B cell (primary cell): Measurements from ENCODE around the gene MEPCE. TPM values are rescaled to one million over a fixed set of nuclear protein-coding genes. Genes with fewer than 3 reads are reported as not detected.
A peak's percentile ranks its signal among the peaks of the same experiment; 100 is the strongest.

Experiments
- ATAC-seq: fragments of 200-7000 bp; cut with Tn5 transposase; one replicate; pipeline ENCODE4 v1.10.0; 2021; ENCODE audit warnings: low read depth, mild to moderate bottlenecking, moderate number of reproducible peaks, moderate library complexity
- CTCF ChIA-PET: fragments of 350-600 bp; sonication (Branson Sonifier 250); formaldehyde crosslinking; loops from one replicate; lab custom pipeline; 2021; ENCODE audit warnings: antibody characterized with exemption, inconsistent platforms; lab: Charles Lee
- POLR2A ChIA-PET: fragments of 350-600 bp; sonication (Branson Sonifier 250); formaldehyde crosslinking; loops from one replicate; lab custom pipeline; 2021; ENCODE audit warnings: antibody characterized with exemption; lab: Charles Lee
- DNase-seq: peaks from one replicate; pipeline ENCODE4 v3.0.0; 2013
- H2AFZ ChIP-seq: 2 replicates; pipeline ENCODE4 v1.6.1; 2012; ENCODE audit warnings: mild to moderate bottlenecking, low read depth, low read length; ENCODE audit not compliant: insufficient read depth, poor library complexity, severe bottlenecking
- H3K27ac ChIP-seq, 2 donors: 1 replicate in 1 of 2; 2 replicates in 1 of 2; pipeline ENCODE4 v1.5.1; 2012 to 2013; ENCODE audit warnings: low read length in 2 of 2, mild to moderate bottlenecking in 2 of 2, moderate library complexity in 1 of 2
- H3K27me3 ChIP-seq, 4 experiments: fragments of 200-600 bp in 1 of 4; sonication (generic) in 1 of 4; replicated peaks in 1 of 4; 1 replicate in 2 of 4; 2 replicates in 2 of 4; pipeline versions ENCODE4 v1.6.1 to v1.7.0; 2013 to 2016; ENCODE audit warnings: low read length in 3 of 4, mild to moderate bottlenecking in 2 of 4, mixed read lengths in 1 of 4, moderate library complexity in 1 of 4; ENCODE audit not compliant: insufficient read depth in 4 of 4, control insufficient read depth in 3 of 4; ENCODE audit errors: control extremely low read depth in 1 of 4
- H3K36me3 ChIP-seq, 2 experiments: replicated peaks in 1 of 2; 1 replicate in 1 of 2; 2 replicates in 1 of 2; pipeline versions ENCODE4 v1.6.1 to v1.7.1; 2013; ENCODE audit warnings: low read length in 1 of 2; ENCODE audit not compliant: insufficient read depth in 2 of 2, control insufficient read depth in 1 of 2; ENCODE audit errors: control extremely low read depth in 1 of 2, extremely low read depth in 1 of 2
- H3K4me1 ChIP-seq, 2 donors: fragments of 200-600 bp in 1 of 2; sonication (generic) in 1 of 2; 1 replicate in 1 of 2; 2 replicates in 1 of 2; pipeline versions ENCODE4 v1.5.1 to v1.6.1; 2013 to 2017; ENCODE audit warnings: low read length in 2 of 2; ENCODE audit not compliant: control insufficient read depth in 2 of 2, insufficient read depth in 2 of 2
- H3K4me2 ChIP-seq: replicated peaks from 2 replicates; pipeline ENCODE3; 2012; ENCODE audit warnings: mild to moderate bottlenecking, low read depth, low read length; ENCODE audit not compliant: poor library complexity, severe bottlenecking
- H3K4me3 ChIP-seq, 5 experiments: fragments of 200-600 bp in 1 of 5; sonication (generic) in 1 of 5; 1 replicate in 3 of 5; 2 replicates in 2 of 5; pipeline versions ENCODE4 v1.5.1 to v1.7.0; 2011 to 2016; ENCODE audit warnings: low read length in 4 of 5, mild to moderate bottlenecking in 4 of 5, low read depth in 2 of 5, control low read depth in 1 of 5, moderate library complexity in 1 of 5; ENCODE audit not compliant: insufficient read depth in 1 of 5; ENCODE audit errors: control extremely low read depth in 1 of 5, extremely low read depth in 1 of 5
- H3K79me2 ChIP-seq: fragments of 200-600 bp; sonication (generic); one replicate; pipeline ENCODE4 v1.6.0; 2016; ENCODE audit warnings: low read length; ENCODE audit not compliant: control insufficient read depth, insufficient read depth
- H3K9ac ChIP-seq: fragments of 200-600 bp; sonication (generic); 2 replicates; pipeline ENCODE4 v1.6.1; 2017; ENCODE audit warnings: mild to moderate bottlenecking, low read length, moderate library complexity
- H3K9me3 ChIP-seq, 3 donors: one replicate each; pipeline versions ENCODE4 v1.6.1 to v1.7.1; 2013; ENCODE audit warnings: low read length in 2 of 3; ENCODE audit not compliant: control insufficient read depth in 2 of 3, insufficient read depth in 1 of 3; ENCODE audit errors: control extremely low read depth in 1 of 3
- H4K20me1 ChIP-seq: 2 replicates; pipeline ENCODE4 v1.6.0; 2012; ENCODE audit warnings: mild to moderate bottlenecking, low read length; ENCODE audit not compliant: insufficient read depth, control insufficient read depth, poor library complexity, severe bottlenecking
- H3K27ac Mint-ChIP-seq: one replicate; pipeline ENCODE4 v1.8.0; 2021; ENCODE audit warnings: mixed read lengths
- H3K27me3 Mint-ChIP-seq: one replicate; pipeline ENCODE4 v1.8.0; 2021; ENCODE audit warnings: mixed read lengths
- H3K4me1 Mint-ChIP-seq: one replicate; pipeline ENCODE4 v1.8.0; 2021; ENCODE audit warnings: mixed read lengths
- H3K4me3 Mint-ChIP-seq: one replicate; pipeline ENCODE4 v1.8.0; 2021; ENCODE audit warnings: mixed read lengths
- H3K9me3 Mint-ChIP-seq: one replicate; pipeline ENCODE4 v1.8.0; 2022; ENCODE audit warnings: mixed read lengths; ENCODE audit not compliant: insufficient read depth
- CTCF ChIP-seq: fragments of 200-600 bp; IDR thresholded peaks from one replicate; pipeline ENCODE4 v1.8.0; 2022; ENCODE audit warnings: antibody characterized with exemption, mild to moderate bottlenecking
- EZH2 ChIP-seq: IDR thresholded peaks from 2 replicates; pipeline ENCODE4 v1.6.1; 2012; ENCODE audit warnings: borderline replicate concordance, low read depth, mild to moderate bottlenecking, moderate library complexity, low read length; ENCODE audit not compliant: insufficient read depth, poor library complexity, severe bottlenecking
- WGBS: methylation state at CpG from one replicate; pipeline ENCODE4 v1.1.5; 2013; ENCODE audit warnings: missing lambda C conversion rate; ENCODE audit not compliant: insufficient coverage; 5-methylcytosine and 5-hydroxymethylcytosine counted together
- intact Hi-C: fragments of 100-400 bp; cut with micrococcal nuclease; formaldehyde crosslinking; loops from one replicate; pipeline ENCODE4 v1.10.0; 2022
- polyA plus RNA-seq: library from polyadenylated mRNA; depleted of rRNA; stranded (reverse); fragments of >200 nt; gene quantifications from 2 replicates; pipeline ENCODE4 v1.2.3, GENCODE V29; 2012
- total RNA-seq, 2 donors: library from RNA; stranded (reverse); fragments of 120-200 nt in 1 of 2; gene quantifications; 1 replicate in 1 of 2; 2 replicates in 1 of 2; pipeline versions ENCODE4 v1.2.3 to v1.2.4, GENCODE V29; 2013 to 2022

MEPCE gene
- total and polyA plus RNA-seq, 2 donors (not counting 1 experiment from before 2014, with no cell fraction given) = 54.5 to 90.6 TPM

DNA sequence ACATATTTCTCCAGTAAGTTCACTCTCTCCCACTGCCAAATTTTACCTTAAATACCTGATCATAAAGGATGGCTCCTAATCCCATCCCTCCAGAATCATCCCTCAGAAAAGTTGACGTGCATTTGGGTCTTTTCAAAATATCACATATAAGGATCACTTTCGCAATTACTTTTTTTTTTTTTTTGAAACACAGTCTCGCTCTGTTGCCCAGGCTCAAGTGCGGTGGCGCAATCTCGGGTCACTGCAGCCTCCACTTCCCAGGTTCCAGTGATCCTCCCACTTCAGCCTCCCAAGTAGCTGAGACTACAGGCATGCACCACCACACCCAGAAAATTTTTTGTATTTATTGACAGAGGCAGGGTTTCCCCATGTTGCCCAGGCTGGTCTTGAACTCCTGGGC, 18.5 kb upstream of the MEPCE start:
- ATAC-seq (no peak), DNase-seq (no peak)
- peak overlapping the region; percentile 29 for H3K4me2 ChIP-seq
- H3K4me1 ChIP-seq = peaks cover 27 to 34% of the 10 kb centered on the region in 2 donors
- intact Hi-C loops = no loop called here
- TF ChIP-seq EZH2 = no peak
- H2AFZ ChIP-seq = no peak overlapping the region
- H3K9me3 Mint-ChIP-seq = no peaks in the 10 kb centered on the region
- H4K20me1 ChIP-seq = no peaks in the 10 kb centered on the region
- H3K79me2 ChIP-seq = no peaks in the 10 kb centered on the region
- H3K9me3 ChIP-seq = no peaks in the 10 kb centered on the region
- H3K36me3 ChIP-seq = peaks cover 0 to 3% of the 10 kb centered on the region in 2 experiments
- H3K4me3 ChIP-seq = no peak overlapping the region
- no peaks in the 10 kb centered on the region for H3K27me3 Mint-ChIP-seq
- ChIA-PET CTCF (interaction anchor here (1.3 kb wide), 1 partner anchor 17 kb away, joined by 5 read pairs; no protein-coding TSS in a partner anchor), POLR2A (interaction anchor here (0.7 kb wide), 1 partner anchor 173 kb away, joined by 3 read pairs; no protein-coding TSS in a partner anchor)
- 100% methylated on average over 2 of the region's 6 CpGs for WGBS
- no peak overlapping the region for H3K27ac ChIP-seq
- no peak overlapping the region for H3K9ac ChIP-seq
- no peak overlapping the region for H3K27ac Mint-ChIP-seq
- H3K4me3 Mint-ChIP-seq = no peak overlapping the region
- H3K4me1 Mint-ChIP-seq = peaks cover 21% of the 10 kb centered on the region
- no peaks in the 10 kb centered on the region for H3K27me3 ChIP-seq

GRCh38 chr7:100413346-100413745, 16.3 kb upstream of the MEPCE start:
- H3K4me3 ChIP-seq = no peak overlapping the region
- CTCF ChIA-PET = interaction anchor here (0.6 to 1.4 kb wide), 3 partner anchors 27 to 281 kb away, joined by 3 to 5 read pairs (median 4); no protein-coding TSS in a partner anchor
- H3K4me1 Mint-ChIP-seq = peaks cover 12% of the 10 kb centered on the region
- no peak for TF ChIP-seq EZH2
- no peak for TF ChIP-seq CTCF
- H3K27ac ChIP-seq = peak overlapping the region; percentile 17 to 50
- POLR2A ChIA-PET = no interaction called here
- no peak overlapping the region for H2AFZ ChIP-seq
- no peaks in the 10 kb centered on the region for H3K79me2 ChIP-seq
- ATAC-seq = no peak
- H3K27me3 Mint-ChIP-seq = no peaks in the 10 kb centered on the region
- peak overlapping the region; percentile 42 for H3K27ac Mint-ChIP-seq
- no peaks in the 10 kb centered on the region for H3K9me3 ChIP-seq
- H3K4me3 Mint-ChIP-seq = no peak overlapping the region
- DNase-seq = no peak
- no peaks in the 10 kb centered on the region for H3K27me3 ChIP-seq
- H3K4me1 ChIP-seq = peaks cover 23 to 26% of the 10 kb centered on the region in 2 donors
- no peaks in the 10 kb centered on the region for H3K9me3 Mint-ChIP-seq
- intact Hi-C loops = no loop called here
- peaks cover 0 to 2% of the 10 kb centered on the region in 2 experiments for H3K36me3 ChIP-seq
- H4K20me1 ChIP-seq = no peaks in the 10 kb centered on the region
- no peak overlapping the region for H3K9ac ChIP-seq
- peak overlapping the region; percentile 16 for H3K4me2 ChIP-seq
